Parathyroid adenoma (tissue), 2 donors: Measurements from ENCODE around the gene ZNF106.

Experiments
- H2AFZ ChIP-seq: fragments of 300-600 bp; sonication (generic); one replicate; pipeline ENCODE4 v1.7.0; 2017; ENCODE audit warnings: antibody characterized with exemption, mild to moderate bottlenecking
- H3K27ac ChIP-seq: fragments of 300-600 bp; sonication (generic); one replicate; pipeline ENCODE4 v1.7.0; 2017
- H3K27me3 ChIP-seq: fragments of 300-600 bp; sonication (generic); one replicate; pipeline ENCODE4 v1.7.0; 2017; ENCODE audit warnings: low read length; ENCODE audit not compliant: control insufficient read depth, insufficient read depth
- H3K36me3 ChIP-seq: fragments of 300-600 bp; sonication (generic); one replicate; pipeline ENCODE4 v1.7.0; 2017; ENCODE audit warnings: low read length; ENCODE audit not compliant: control insufficient read depth, insufficient read depth
- H3K4me1 ChIP-seq: fragments of 300-600 bp; sonication (generic); one replicate; pipeline ENCODE4 v1.7.0; 2017; ENCODE audit warnings: control low read depth
- H3K4me2 ChIP-seq: fragments of 300-600 bp; sonication (generic); one replicate; pipeline ENCODE4 v1.7.0; 2017; ENCODE audit warnings: low read length
- H3K4me3 ChIP-seq: fragments of 300-600 bp; sonication (generic); one replicate; pipeline ENCODE4 v1.7.0; 2017; ENCODE audit warnings: low read depth, low read length
- H3K79me2 ChIP-seq: fragments of 300-600 bp; sonication (generic); one replicate; pipeline ENCODE4 v1.7.0; 2017; ENCODE audit warnings: control low read depth
- H3K9ac ChIP-seq: fragments of 300-600 bp; sonication (generic); one replicate; pipeline ENCODE4 v1.7.0; 2017; ENCODE audit warnings: mild to moderate bottlenecking
- H3K9me3 ChIP-seq: fragments of 300-600 bp; sonication (generic); one replicate; pipeline ENCODE4 v1.7.0; 2017; ENCODE audit warnings: low read length; ENCODE audit not compliant: control insufficient read depth
- TF ChIP-seq, protein P1 (sequence below): fragments of 300-600 bp; sonication (generic); IDR thresholded peaks from one replicate; pipeline ENCODE4 v1.7.0; 2017; ENCODE audit warnings: antibody characterized with exemption, mild to moderate bottlenecking
- donor health status: primary hyperparathyroidism.

The ZNF106 gene

DNA sequence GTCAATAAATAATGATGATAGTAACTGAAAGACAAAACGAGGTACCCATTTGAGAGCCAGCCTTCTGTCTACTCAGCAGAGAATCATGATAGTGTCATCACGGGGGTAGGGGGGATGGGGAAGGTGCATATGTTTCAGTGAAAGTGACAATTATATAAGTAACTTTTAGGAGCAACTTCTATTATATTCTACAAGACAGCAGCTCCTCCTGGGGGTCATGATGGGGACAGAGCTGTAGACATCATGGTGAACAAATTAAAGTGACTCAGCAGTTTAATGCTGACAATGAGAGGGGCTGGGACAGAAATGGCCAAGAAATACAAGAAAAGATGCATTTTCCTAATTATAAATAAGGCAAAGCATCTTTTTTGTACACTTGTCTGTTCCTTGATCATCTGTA lies 119.8 kb downstream of the ZNF106 start:
- Histone ChIP-seq H2AFZ (no peak overlapping the region), H3K9ac (no peak overlapping the region), H3K4me1 (no peaks in the 10 kb centered on the region), H3K4me2 (no peak overlapping the region), H3K27ac (no peak overlapping the region), H3K79me2 (no peaks in the 10 kb centered on the region), H3K36me3 (no peaks in the 10 kb centered on the region), H3K4me3 (no peak overlapping the region), H3K9me3 (no peaks in the 10 kb centered on the region), H3K27me3 (no peaks in the 10 kb centered on the region)
- TF ChIP-seq, protein P1, sequence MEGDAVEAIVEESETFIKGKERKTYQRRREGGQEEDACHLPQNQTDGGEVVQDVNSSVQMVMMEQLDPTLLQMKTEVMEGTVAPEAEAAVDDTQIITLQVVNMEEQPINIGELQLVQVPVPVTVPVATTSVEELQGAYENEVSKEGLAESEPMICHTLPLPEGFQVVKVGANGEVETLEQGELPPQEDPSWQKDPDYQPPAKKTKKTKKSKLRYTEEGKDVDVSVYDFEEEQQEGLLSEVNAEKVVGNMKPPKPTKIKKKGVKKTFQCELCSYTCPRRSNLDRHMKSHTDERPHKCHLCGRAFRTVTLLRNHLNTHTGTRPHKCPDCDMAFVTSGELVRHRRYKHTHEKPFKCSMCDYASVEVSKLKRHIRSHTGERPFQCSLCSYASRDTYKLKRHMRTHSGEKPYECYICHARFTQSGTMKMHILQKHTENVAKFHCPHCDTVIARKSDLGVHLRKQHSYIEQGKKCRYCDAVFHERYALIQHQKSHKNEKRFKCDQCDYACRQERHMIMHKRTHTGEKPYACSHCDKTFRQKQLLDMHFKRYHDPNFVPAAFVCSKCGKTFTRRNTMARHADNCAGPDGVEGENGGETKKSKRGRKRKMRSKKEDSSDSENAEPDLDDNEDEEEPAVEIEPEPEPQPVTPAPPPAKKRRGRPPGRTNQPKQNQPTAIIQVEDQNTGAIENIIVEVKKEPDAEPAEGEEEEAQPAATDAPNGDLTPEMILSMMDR, result no peak

DNA sequence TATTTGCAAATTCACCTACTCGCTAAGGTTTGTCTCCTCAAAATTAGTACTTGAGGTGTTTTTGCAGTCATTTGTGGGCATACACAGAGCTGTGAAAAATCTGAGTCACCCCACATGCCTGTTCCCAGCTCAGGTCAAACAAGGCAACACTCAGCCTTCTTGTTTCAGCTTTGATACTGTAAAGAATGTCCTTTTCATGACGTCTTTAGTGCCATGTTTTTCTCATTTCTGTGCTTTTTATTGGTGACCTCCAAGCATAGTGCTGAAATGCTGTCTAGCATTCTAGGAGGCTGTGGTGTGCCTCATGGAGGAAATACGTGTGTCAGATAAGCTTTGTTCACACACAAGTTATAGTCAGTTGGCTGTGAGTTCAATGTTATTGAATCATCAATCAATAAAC lies 122.8 kb downstream of the ZNF106 start:
- Histone ChIP-seq H3K27ac (no peak overlapping the region), H3K4me3 (no peak overlapping the region)
- TF ChIP-seq, protein P1, result no peak

DNA sequence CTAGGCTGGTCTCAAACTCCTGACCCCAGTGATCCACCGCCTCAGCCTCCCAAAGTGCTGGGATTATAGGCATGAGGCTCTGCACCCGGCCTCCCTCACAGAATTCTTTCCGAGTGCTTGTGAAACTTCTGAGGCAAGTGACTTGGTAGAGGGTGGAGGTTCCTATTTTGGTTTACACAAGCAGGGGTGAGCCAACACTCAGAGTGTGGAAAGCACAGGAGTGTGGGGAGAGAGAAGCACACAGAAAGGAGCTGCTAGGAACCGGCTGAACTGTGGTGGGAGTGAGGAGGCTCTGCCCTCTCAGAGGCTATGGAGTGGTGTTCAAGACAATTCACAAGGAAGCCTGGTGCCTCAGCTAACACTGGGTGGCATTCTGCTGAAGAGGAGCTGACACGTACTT lies 123.9 kb downstream of the ZNF106 start:
- H3K27me3 ChIP-seq, result no peaks in the 10 kb centered on the region
- H3K9me3 ChIP-seq, result no peaks in the 10 kb centered on the region
- no peak overlapping the region for H2AFZ ChIP-seq
- H3K4me2 ChIP-seq, result no peak overlapping the region
- no peaks in the 10 kb centered on the region for H3K79me2 ChIP-seq
- H3K9ac ChIP-seq, result no peak overlapping the region
- TF ChIP-seq, protein P1, result no peak
- no peaks in the 10 kb centered on the region for H3K4me1 ChIP-seq
- H3K4me3 ChIP-seq, result no peak overlapping the region
- no peaks in the 10 kb centered on the region for H3K36me3 ChIP-seq
- H3K27ac ChIP-seq, result no peak overlapping the region

More for the DNA sequence above, 122.8 kb downstream of the ZNF106 start:
- H3K4me1 ChIP-seq, result no peaks in the 10 kb centered on the region
- no peak overlapping the region for H3K4me2 ChIP-seq
- no peaks in the 10 kb centered on the region for H3K36me3 ChIP-seq
- H3K79me2 ChIP-seq, result no peaks in the 10 kb centered on the region
- no peak overlapping the region for H3K9ac ChIP-seq
- no peak overlapping the region for H2AFZ ChIP-seq
- H3K27me3 ChIP-seq, result no peaks in the 10 kb centered on the region
- H3K9me3 ChIP-seq, result no peaks in the 10 kb centered on the region

DNA sequence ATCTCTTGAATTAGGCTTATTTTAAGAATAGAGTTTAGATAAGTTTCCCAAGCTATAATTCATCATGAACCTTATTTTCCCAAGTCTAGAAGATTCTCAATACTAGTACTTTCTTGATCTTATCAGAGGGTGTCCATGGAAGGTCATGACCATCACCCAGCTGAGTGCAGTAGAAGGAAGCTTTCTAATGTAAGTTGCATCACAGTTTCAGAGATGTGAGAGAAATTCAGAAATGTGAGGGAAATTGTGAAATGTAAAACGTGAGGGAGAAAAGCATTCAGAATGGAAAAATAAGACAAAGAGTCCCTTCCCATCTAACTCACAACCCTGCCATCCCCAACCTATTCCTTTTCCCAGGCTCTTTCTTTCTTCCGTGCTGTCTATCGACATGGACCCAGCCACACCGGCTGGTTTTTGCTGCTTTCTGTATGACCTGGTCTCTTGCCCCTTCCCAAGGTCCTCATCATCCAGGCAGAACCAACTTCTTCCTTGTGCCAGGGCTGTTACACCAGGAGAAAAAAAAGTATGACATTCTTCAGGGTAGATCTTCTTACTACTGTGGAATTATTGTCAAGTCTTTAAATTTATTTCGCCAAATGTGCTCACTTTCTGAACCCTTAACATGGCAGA lies 124.9 kb downstream of the ZNF106 start:
- Histone ChIP-seq H3K79me2 (no peaks in the 10 kb centered on the region), H3K36me3 (no peaks in the 10 kb centered on the region)

DNA sequence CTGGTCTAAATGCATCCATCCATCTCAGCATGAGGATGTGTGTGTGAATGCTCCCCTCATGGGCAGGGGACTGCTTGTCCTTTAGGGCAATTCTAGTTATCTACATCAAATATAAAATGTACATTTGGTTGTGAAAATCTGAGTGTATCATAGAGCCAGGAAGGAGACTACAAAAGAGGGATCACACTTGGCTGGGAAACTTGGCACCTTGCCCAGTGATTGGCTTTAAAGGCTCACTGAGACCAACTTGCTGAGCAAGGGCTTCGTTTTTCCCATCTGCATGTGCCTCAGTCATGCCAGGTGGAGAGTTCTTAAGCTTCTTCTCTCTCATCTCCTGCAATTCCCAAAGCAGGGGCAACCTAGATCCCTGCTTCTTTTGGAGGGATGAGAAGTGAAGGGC lies 126.4 kb downstream of the ZNF106 start:
- TF ChIP-seq, protein P1, result no peak
- H3K27me3 ChIP-seq, result no peaks in the 10 kb centered on the region
- H2AFZ ChIP-seq, result no peak overlapping the region
- H3K4me3 ChIP-seq, result no peak overlapping the region
- no peak overlapping the region for H3K4me2 ChIP-seq
- H3K79me2 ChIP-seq, result no peaks in the 10 kb centered on the region
- no peak overlapping the region for H3K9ac ChIP-seq
- no peaks in the 10 kb centered on the region for H3K4me1 ChIP-seq
- H3K36me3 ChIP-seq, result no peaks in the 10 kb centered on the region
- no peaks in the 10 kb centered on the region for H3K9me3 ChIP-seq
- H3K27ac ChIP-seq, result no peak overlapping the region

More for the DNA sequence above, 124.9 kb downstream of the ZNF106 start:
- Histone ChIP-seq H3K4me3 (no peak overlapping the region), H3K27ac (no peak overlapping the region), H2AFZ (no peak overlapping the region), H3K9me3 (no peaks in the 10 kb centered on the region), H3K9ac (no peak overlapping the region), H3K4me1 (no peaks in the 10 kb centered on the region), H3K27me3 (no peaks in the 10 kb centered on the region), H3K4me2 (no peak overlapping the region)
- TF ChIP-seq, protein P1, result no peak
